ENCODE data around the gene GMEB2. TPM values are rescaled to one million over a fixed set of nuclear protein-coding genes. Genes with fewer than 3 reads are reported as not detected.

The GMEB2 gene
- total and polyA plus RNA-seq, 10 of the 15 experiments (the other 5 are each of a cell fraction or from before 2014, with no cell fraction given) = 0.08 to 15.1 (median 6.9) TPM

DNA sequence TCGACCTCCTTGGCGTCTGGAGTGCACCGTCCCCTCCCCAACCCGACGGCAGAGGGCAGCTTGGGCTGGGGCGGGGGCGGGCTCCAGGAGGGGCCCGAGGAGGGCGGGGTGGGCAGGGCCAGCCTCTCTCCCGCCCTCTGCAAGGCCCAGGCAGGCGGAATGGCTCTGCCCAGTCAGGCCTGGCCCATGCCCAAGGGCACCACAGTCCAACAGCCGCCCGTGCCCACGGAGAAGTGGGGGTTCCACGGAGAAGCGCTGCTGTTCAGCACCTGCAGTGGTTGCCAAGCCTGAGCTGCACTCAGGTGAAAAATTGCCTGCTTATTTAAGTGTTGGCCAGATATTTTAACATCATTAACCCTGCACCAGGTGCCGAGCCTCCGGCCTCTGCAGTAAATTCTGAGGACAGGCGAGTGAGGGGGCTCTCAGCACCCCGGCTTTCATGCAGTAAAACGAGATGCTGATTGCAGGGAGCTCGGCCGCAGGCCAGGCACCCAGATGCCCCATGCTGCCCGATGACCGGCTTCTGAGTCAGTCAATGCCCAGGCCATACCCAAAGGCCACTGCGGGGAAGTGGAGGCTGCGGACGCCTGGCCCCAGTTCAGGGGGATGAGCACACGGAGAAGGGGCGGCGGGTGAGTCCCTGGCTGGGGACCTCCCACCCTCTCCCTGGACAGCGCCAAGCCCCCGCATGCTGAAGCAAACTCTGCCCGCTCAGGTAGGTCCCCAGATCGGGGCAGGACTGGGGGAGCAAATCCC is 79.0 kb downstream of the GMEB2 start, which contains the start of gene SRMS:
Gene SRMS (minus strand): TSS at position 25 of the 756 bp plus-strand sequence. CDS start 286 bp downstream, outside the sequence.
- no TSS peak for BruUV-seq (replicated peaks)
- FAIRE-seq (no peak), ATAC-seq (no peak), DNase-seq (ENCODE audit: low read depth, low spot score) (no peak)
- ChIA-PET SMC1A (ENCODE audit: uncharacterized antibody, unreplicated experiment) (no interaction called here), POLR2A (no interaction called here), CTCF (no interaction called here), RAD21 (ENCODE audit: unreplicated experiment) (interaction anchor here (0.9 kb wide), 1 partner anchor 25 kb away, joined by 3 read pairs; no protein-coding TSS in a partner anchor)
- H3K9me3 ChIP-seq (replicated peaks; ENCODE audit: control insufficient read depth, insufficient read depth, low read length) = no peaks in the 10 kb centered on the region
- in situ Hi-C loops (cut with MboI) (no loop called here), intact Hi-C loops (cut with micrococcal nuclease; ENCODE audit: unreplicated experiment) (no loop called here)
- no peak within 1 kb of the TSS for H3K27ac ChIP-seq (ENCODE audit: control insufficient read depth, insufficient read depth)
- TF ChIP-seq TCF3 (IDR thresholded peaks at IDR 0.05; ENCODE audit: borderline replicate concordance, insufficient read depth, low read depth, low read length) (no peak), HDGF (IDR thresholded peaks at IDR 0.05) (no peak), ZBED1 (IDR thresholded peaks at IDR 0.05; ENCODE audit: borderline replicate concordance) (no peak), RAD51 (IDR thresholded peaks at IDR 0.05) (no peak), RCOR1 (conservative IDR thresholded peaks at IDR 0.05; ENCODE audit: low read depth, low read length) (no peak), MTA2 (IDR thresholded peaks at IDR 0.05; ENCODE audit: low read depth) (no peak), BACH1 (IDR thresholded peaks at IDR 0.05; ENCODE audit: borderline replicate concordance) (no peak), MEF2A (IDR thresholded peaks at IDR 0.05; ENCODE audit: insufficient read depth, low read depth, low read length) (no peak), RELA (IDR thresholded peaks at IDR 0.05; ENCODE audit: borderline replicate concordance, partially characterized antibody) (no peak), ZZZ3 (IDR thresholded peaks at IDR 0.05; ENCODE audit: control insufficient read depth, insufficient read length, low read depth) (no peak), ESRRA (IDR thresholded peaks at IDR 0.05; ENCODE audit: low read length) (no peak)
- TF ChIP-seq, protein P1, sequence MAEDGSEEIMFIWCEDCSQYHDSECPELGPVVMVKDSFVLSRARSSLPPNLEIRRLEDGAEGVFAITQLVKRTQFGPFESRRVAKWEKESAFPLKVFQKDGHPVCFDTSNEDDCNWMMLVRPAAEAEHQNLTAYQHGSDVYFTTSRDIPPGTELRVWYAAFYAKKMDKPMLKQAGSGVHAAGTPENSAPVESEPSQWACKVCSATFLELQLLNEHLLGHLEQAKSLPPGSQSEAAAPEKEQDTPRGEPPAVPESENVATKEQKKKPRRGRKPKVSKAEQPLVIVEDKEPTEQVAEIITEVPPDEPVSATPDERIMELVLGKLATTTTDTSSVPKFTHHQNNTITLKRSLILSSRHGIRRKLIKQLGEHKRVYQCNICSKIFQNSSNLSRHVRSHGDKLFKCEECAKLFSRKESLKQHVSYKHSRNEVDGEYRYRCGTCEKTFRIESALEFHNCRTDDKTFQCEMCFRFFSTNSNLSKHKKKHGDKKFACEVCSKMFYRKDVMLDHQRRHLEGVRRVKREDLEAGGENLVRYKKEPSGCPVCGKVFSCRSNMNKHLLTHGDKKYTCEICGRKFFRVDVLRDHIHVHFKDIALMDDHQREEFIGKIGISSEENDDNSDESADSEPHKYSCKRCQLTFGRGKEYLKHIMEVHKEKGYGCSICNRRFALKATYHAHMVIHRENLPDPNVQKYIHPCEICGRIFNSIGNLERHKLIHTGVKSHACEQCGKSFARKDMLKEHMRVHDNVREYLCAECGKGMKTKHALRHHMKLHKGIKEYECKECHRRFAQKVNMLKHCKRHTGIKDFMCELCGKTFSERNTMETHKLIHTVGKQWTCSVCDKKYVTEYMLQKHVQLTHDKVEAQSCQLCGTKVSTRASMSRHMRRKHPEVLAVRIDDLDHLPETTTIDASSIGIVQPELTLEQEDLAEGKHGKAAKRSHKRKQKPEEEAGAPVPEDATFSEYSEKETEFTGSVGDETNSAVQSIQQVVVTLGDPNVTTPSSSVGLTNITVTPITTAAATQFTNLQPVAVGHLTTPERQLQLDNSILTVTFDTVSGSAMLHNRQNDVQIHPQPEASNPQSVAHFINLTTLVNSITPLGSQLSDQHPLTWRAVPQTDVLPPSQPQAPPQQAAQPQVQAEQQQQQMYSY (CRISPR knock-in tag; IDR thresholded peaks at IDR 0.05) = no peak
- TF ChIP-seq, protein P2, sequence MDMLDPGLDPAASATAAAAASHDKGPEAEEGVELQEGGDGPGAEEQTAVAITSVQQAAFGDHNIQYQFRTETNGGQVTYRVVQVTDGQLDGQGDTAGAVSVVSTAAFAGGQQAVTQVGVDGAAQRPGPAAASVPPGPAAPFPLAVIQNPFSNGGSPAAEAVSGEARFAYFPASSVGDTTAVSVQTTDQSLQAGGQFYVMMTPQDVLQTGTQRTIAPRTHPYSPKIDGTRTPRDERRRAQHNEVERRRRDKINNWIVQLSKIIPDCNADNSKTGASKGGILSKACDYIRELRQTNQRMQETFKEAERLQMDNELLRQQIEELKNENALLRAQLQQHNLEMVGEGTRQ (IDR thresholded peaks at IDR 0.05; ENCODE audit: borderline replicate concordance, low read depth, low read length) = no peak
- TF ChIP-seq, protein P3, sequence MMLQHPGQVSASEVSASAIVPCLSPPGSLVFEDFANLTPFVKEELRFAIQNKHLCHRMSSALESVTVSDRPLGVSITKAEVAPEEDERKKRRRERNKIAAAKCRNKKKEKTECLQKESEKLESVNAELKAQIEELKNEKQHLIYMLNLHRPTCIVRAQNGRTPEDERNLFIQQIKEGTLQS (IDR thresholded peaks at IDR 0.05; ENCODE audit: borderline replicate concordance, extremely low read depth, low read depth, low read length) = no peak
- H3K79me2 ChIP-seq (ENCODE audit: control insufficient read depth, insufficient read depth, low read length) = no peaks in the 10 kb centered on the region
- no peak within 1 kb of the TSS for H3K4me2 ChIP-seq (ENCODE audit: control insufficient read depth, insufficient read depth)
- no peak within 1 kb of the TSS for H2AFZ ChIP-seq (ENCODE audit: control insufficient read depth, low read depth, low read length)
- H4K20me1 ChIP-seq (ENCODE audit: control insufficient read depth, insufficient read depth) = no peaks in the 10 kb centered on the region
- H3K4me3 ChIP-seq = no peak within 1 kb of the TSS
- no peaks in the 10 kb centered on the region; a peak in 1 of 4 replicates for H3K27me3 ChIP-seq (replicated peaks in 1 of 2; ENCODE audit: control insufficient read depth in 2 of 2, insufficient read depth in 2 of 2, low read length in 1 of 2)
- peaks cover 14% of the 10 kb centered on the region for H3K4me1 ChIP-seq (ENCODE audit: control insufficient read depth, insufficient read depth, low read length)
- H3K9ac ChIP-seq (ENCODE audit: control insufficient read depth, insufficient read depth, low read length) = no peak within 1 kb of the TSS
- no peaks in the 10 kb centered on the region for H3K36me3 ChIP-seq (ENCODE audit: control insufficient read depth in 2 of 2, insufficient read depth in 2 of 2, low read length in 1 of 2)
- 45% methylated on average over 33 of the region's 35 CpGs for WGBS (ENCODE audit: insufficient coverage, insufficient replicate concordance, low lambda C conversion rate, missing lambda C conversion rate)
